HAP-1 (cell line): ENCODE results near the gene HTR1D.
"Not testable (repeated sequence)": the region's sequence is repeated elsewhere in the genome, so short reads cannot be mapped to it uniquely, and the experiment has no call there.

Experiments used
- DNase-seq, 2 experiments: peaks; one replicate each; pipeline ENCODE4 v3.0.0-alpha.2; 2016 to 2020; ENCODE audit warnings: low spot score in 2 of 2
- H3K27me3 ChIP-seq: fragments of 250-450 bp; sonication (Bioruptor Pico); 2 replicates; pipeline ENCODE4 v1.5.1; 2020; ENCODE audit warnings: low read depth, mild to moderate bottlenecking, moderate library complexity
- H3K36me3 ChIP-seq: fragments of 250-450 bp; sonication (Bioruptor Pico); replicated peaks from 2 replicates; pipeline ENCODE4 v1.5.1; 2020; ENCODE audit warnings: mild to moderate bottlenecking
- H3K4me1 ChIP-seq: fragments of 250-450 bp; sonication (Bioruptor Pico); 2 replicates; pipeline ENCODE4 v1.5.1; 2020; ENCODE audit warnings: mild to moderate bottlenecking
- H3K4me3 ChIP-seq: fragments of 250-450 bp; sonication (Bioruptor Pico); 2 replicates; pipeline ENCODE4 v1.5.1; 2020; ENCODE audit warnings: mild to moderate bottlenecking, moderate library complexity
- H3K9me3 ChIP-seq: fragments of 250-450 bp; sonication (Bioruptor Pico); 2 replicates; pipeline ENCODE4 v1.5.1; 2020; ENCODE audit warnings: mild to moderate bottlenecking, moderate library complexity
- in situ Hi-C: fragments of 300-500 bp; cut with MboI; formaldehyde crosslinking; loops from 3 replicates; pipeline ENCODE4 v1.14.3; 2020; ENCODE audit warnings: low sequenced_read_pairs, inconsistent platforms, mixed read lengths

The HTR1D gene

GRCh38 chr1:23227806-23228205 lies 10.5 kb upstream of the HTR1D start:
- no peak for DNase-seq
- Histone ChIP-seq H3K4me3 (no peak overlapping the region), H3K9me3 (no peaks in the 10 kb centered on the region), H3K4me1 (no peaks in the 10 kb centered on the region), H3K36me3 (no peaks in the 10 kb centered on the region), H3K27me3 (no peaks in the 10 kb centered on the region)
- in situ Hi-C loops: no loop called here

DNA sequence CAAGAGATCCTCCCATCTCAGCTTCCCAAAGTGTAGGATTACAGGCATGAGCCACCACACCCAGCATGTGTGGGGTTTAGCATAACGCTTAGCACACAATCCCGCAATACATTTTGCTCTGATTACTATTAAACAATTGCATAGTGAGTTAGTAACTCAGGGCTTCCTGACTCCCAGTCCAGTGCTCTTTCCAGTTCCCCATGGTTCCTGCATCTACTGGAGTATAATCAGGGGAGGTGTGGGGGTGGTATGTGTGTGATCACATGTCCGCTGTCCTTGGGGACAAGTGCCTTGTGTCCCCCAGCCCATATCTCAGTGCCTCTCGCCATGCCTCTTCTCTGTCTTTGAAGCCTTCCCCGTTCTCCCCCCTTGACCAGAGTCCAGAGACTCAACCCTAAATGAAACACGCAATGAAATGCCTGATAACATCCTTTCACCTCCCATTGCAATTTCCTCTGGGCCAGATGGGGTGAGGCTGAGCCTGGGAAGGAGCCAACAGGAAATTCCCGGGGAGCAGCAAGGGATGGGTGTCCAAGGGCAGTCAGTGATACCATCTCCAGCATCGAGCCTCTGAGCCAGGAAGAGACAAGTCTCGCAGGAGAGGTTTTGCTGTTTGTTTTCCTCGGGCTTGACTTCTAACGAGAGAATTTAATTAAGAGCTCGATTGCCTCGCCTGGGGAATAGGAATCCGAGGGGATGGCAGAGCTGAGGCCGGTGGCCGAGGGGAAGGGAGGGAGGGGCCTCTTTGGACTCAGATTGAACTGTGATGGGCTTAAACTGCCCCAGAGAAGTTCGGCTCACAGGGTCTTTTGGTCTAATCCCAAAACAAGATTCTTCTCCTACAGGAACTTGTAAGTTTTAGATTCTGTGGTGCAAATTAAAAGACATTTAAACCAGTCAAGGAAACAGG lies 7.7 kb upstream of the HTR1D start:
- H3K27me3 ChIP-seq: 0 out of 2 replicates have a peak, but pooled peaks cover 2% of the 10 kb centered on the region
- DNase-seq: no peak
- in situ Hi-C loops: no loop called here
- H3K9me3 ChIP-seq: no peaks in the 10 kb centered on the region
- no peaks in the 10 kb centered on the region for H3K36me3 ChIP-seq
- no peaks in the 10 kb centered on the region for H3K4me1 ChIP-seq
- H3K4me3 ChIP-seq: no peak overlapping the region

DNA sequence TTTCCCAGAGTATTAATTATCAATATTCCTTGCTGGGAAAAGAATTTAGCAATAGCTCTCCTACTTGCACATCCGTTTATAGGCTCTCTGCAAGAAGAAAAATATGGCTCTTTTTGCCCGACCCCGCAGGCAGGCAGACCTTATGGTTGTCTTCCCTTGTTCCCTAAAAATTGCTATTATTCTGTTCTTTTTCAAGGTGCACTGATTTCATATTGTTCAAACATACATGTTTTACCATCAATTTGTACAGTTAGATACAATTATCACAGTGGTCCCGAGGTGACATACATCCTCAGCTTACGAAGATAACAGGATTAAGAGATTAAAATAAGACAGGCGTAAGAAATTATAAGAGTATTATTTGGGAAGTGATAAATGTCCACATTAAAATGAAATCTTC lies 6.7 kb upstream of the HTR1D start:
- H3K4me1 ChIP-seq, DNase-seq, in situ Hi-C loops, H3K36me3 ChIP-seq, H3K4me3 ChIP-seq, H3K27me3 ChIP-seq, H3K9me3 ChIP-seq: not testable (repeated sequence)

- in situ Hi-C loops, DNase-seq, H3K4me3 ChIP-seq, H3K36me3 ChIP-seq, H3K27me3 ChIP-seq, H3K9me3 ChIP-seq, H3K4me1 ChIP-seq: not testable (repeated sequence)
These were observed 6.2 kb upstream of the HTR1D start for GRCh38 chr1:23223490-23223951.

- Histone ChIP-seq H3K27me3 (0 out of 2 replicates have a peak, but pooled peaks cover 2% of the 10 kb centered on the region), H3K36me3 (no peaks in the 10 kb centered on the region), H3K4me1 (no peaks in the 10 kb centered on the region), H3K4me3 (no peak overlapping the region), H3K9me3 (no peaks in the 10 kb centered on the region)
- in situ Hi-C loops: no loop called here
- DNase-seq: no peak
These were observed 5.4 kb upstream of the HTR1D start for GRCh38 chr1:23222742-23223141.

GRCh38 chr1:23222331-23222730 lies 5.0 kb upstream of the HTR1D start:
- in situ Hi-C loops: no loop called here
- Histone ChIP-seq H3K36me3 (no peaks in the 10 kb centered on the region), H3K4me3 (no peak overlapping the region), H3K4me1 (no peaks in the 10 kb centered on the region), H3K27me3 (0 out of 2 replicates have a peak, but pooled peaks cover 2% of the 10 kb centered on the region), H3K9me3 (no peaks in the 10 kb centered on the region)
- DNase-seq: no peak

GRCh38 chr1:23221107-23221506 lies 3.8 kb upstream of the HTR1D start:
- 0 out of 2 replicates have a peak, but pooled peaks cover 2% of the 10 kb centered on the region for H3K4me1 ChIP-seq
- in situ Hi-C loops: no loop called here
- 0 out of 2 replicates have a peak, but pooled peaks cover 2% of the 10 kb centered on the region for H3K27me3 ChIP-seq
- no peaks in the 10 kb centered on the region for H3K36me3 ChIP-seq
- H3K4me3 ChIP-seq: no peak overlapping the region
- no peak for DNase-seq
- no peaks in the 10 kb centered on the region for H3K9me3 ChIP-seq

GRCh38 chr1:23216771-23217420 lies 406 bp downstream of the HTR1D start:
- Histone ChIP-seq H3K4me1 (0 out of 2 replicates have a peak, but pooled peaks cover 2% of the 10 kb centered on the region), H3K27me3 (0 out of 2 replicates have a peak, but pooled peaks cover 2% of the 10 kb centered on the region), H3K36me3 (no peaks in the 10 kb centered on the region), H3K9me3 (no peaks in the 10 kb centered on the region), H3K4me3 (peak overlapping the region; percentile 45)
- DNase-seq: peak in 1 of 2 experiments; percentile 71
- in situ Hi-C loops: no loop called here

DNA sequence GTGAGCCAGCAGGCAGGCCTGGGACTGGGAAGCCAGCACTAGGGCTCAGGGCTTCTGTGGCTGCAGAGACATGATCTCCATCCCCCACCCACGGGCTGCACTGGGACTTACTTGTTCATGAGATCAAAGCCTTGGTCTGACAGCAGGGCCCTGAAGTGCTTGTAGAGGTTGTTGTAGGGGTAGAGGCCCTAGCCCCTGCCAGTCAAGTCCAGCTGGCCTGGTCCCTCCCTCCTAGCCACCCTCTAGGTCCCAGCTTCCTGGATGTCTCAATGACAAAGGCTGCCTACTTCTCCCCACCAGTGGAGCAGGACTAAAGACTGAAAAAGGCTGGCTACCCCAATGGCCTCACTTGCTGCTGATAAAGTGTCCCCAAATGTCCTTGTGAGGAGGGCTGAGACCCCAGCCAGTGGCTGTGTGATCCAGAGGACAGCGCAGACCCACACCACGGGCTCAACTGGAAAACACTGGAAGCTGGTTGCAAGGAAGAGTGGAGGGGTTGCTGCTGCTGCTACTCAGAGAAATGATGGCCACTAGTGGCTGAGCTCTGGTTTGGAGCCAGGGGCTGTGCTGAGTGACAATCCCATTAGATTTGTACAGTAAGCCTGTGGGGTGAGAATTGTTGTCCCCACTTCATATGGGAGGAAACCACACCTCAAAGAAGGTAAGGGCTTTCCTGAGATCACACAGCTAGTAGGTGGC lies 1.4 kb downstream of the HTR1D start:
- in situ Hi-C loops: no loop called here
- Histone ChIP-seq H3K9me3 (no peaks in the 10 kb centered on the region), H3K27me3 (peaks cover 2% of the 10 kb centered on the region; the same call in 1 of the 2 replicates), H3K36me3 (no peaks in the 10 kb centered on the region), H3K4me3 (no peak overlapping the region; the same call in 1 of the 2 replicates), H3K4me1 (0 out of 2 replicates have a peak, but pooled peaks cover 2% of the 10 kb centered on the region)
- no peak for DNase-seq

DNA sequence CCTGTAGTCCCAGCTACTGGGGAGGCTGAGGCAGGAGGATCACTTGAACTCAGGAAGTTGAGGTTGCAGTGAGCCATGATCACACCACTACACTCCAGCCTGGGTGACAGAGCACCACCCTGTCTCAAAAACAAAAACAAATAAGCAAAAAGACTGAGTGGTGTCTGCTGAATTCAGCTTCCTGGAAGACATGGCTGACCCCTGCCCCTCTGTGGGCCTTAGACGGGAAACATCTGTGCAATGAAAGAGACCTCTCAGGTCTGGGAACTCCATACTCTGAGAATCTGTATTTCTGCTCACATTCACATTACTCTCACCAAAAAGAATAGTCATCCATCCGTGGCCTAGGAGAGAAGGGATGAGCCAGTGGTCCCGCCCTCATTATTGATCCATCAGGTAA lies 2.0 kb downstream of the HTR1D start:
- Histone ChIP-seq H3K4me3 (no peak overlapping the region), H3K9me3 (no peaks in the 10 kb centered on the region), H3K36me3 (no peaks in the 10 kb centered on the region), H3K27me3 (peaks cover 2% of the 10 kb centered on the region; the same call in 1 of the 2 replicates), H3K4me1 (0 out of 2 replicates have a peak, but pooled peaks cover 2% of the 10 kb centered on the region)
- no peak for DNase-seq
- in situ Hi-C loops: no loop called here

DNA sequence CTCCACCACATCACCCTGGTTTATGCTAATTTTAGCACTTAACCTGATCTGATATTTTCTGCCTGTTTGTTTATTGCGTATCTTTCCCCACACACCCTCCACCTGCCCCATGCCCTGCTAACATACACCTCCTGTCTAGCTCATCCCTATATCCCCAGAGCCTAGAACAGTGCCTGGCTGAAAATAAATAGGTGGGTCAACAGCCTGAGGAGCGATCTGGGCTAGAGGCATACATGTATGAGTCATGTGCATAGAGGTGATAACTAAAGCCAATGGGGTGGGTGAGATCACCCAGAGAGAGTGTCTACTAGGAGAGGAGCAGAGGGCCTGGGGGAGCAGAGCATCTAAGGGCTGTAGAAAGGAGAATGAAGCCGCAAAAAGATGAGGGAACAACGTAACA lies 2.7 kb downstream of the HTR1D start:
- H3K9me3 ChIP-seq: no peaks in the 10 kb centered on the region
- no peaks in the 10 kb centered on the region; the same call in 1 of the 2 replicates for H3K27me3 ChIP-seq
- no peak overlapping the region for H3K4me3 ChIP-seq
- in situ Hi-C loops: no loop called here
- H3K4me1 ChIP-seq: 0 out of 2 replicates have a peak, but pooled peaks cover 2% of the 10 kb centered on the region
- H3K36me3 ChIP-seq: no peaks in the 10 kb centered on the region
- DNase-seq: no peak

DNA sequence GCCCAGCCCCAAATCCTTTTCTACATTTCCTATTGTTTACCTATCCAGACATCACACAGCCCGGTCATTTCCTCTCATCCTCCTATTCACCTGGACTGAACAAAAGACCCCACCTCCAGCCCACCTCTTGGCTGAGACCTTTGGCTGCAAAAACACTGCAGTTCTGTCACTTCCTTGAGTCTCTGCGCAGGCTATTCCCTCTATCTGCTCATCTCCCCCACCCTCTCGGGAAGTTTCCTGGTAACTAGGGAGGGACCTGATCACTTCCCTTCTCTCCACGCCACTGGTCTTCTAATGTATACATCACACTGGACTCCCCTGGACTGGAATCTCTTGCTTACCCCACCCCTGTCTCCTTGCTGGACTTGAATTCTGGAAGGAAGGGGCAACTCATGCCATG lies 5.3 kb downstream of the HTR1D start:
- in situ Hi-C loops: no loop called here
- Histone ChIP-seq H3K36me3 (no peaks in the 10 kb centered on the region), H3K9me3 (no peaks in the 10 kb centered on the region), H3K4me1 (0 out of 2 replicates have a peak, but pooled peaks cover 2% of the 10 kb centered on the region), H3K27me3 (no peaks in the 10 kb centered on the region; the same call in 1 of the 2 replicates), H3K4me3 (no peak overlapping the region)
- no peak for DNase-seq

- H3K36me3 ChIP-seq: no peaks in the 10 kb centered on the region
- H3K9me3 ChIP-seq: no peaks in the 10 kb centered on the region
- H3K4me3 ChIP-seq: no peak overlapping the region
- DNase-seq: no peak
- H3K27me3 ChIP-seq: no peaks in the 10 kb centered on the region; the same call in 1 of the 2 replicates
- in situ Hi-C loops: no loop called here
- no peaks in the 10 kb centered on the region for H3K4me1 ChIP-seq
These were observed 6.3 kb downstream of the HTR1D start for GRCh38 chr1:23210963-23211362.
